Right atrium auricular region (tissue), 2 donors: ENCODE data around the gene SLC25A13. TPM values are rescaled to one million over a fixed set of nuclear protein-coding genes. Genes with fewer than 3 reads are reported as not detected.

Experiments
- DNase-seq: peaks from one replicate; pipeline ENCODE4 v3.0.0-alpha.2; 2019; ENCODE audit warnings: low spot score
- H3K27ac ChIP-seq, 2 donors: fragments of 200-600 bp; sonication (generic); 1 replicate in 1 of 2; 2 replicates in 1 of 2; pipeline ENCODE4 v1.5.1; 2016 to 2019
- H3K27me3 ChIP-seq, 2 donors: fragments of 200-600 bp; sonication (generic); one replicate each; pipeline versions ENCODE4 v1.5.1 to v1.6.0; 2017 to 2019
- H3K36me3 ChIP-seq: fragments of 200-600 bp; sonication (generic); one replicate; pipeline ENCODE4 v1.5.1; 2016
- H3K4me1 ChIP-seq, 2 donors: fragments of 200-600 bp; sonication (generic); one replicate each; pipeline versions ENCODE4 v1.5.1 to v1.6.0; 2017 to 2019
- H3K4me3 ChIP-seq, 2 donors: fragments of 200-600 bp; sonication (generic); 1 replicate in 1 of 2; 2 replicates in 1 of 2; pipeline ENCODE4 v1.5.1; 2017 to 2019; ENCODE audit warnings: mild to moderate bottlenecking in 1 of 2, moderate library complexity in 1 of 2
- H3K9me3 ChIP-seq, 2 donors: fragments of 200-600 bp; sonication (generic); one replicate each; pipeline ENCODE4 v1.5.1; 2019
- CTCF ChIP-seq, 2 donors: fragments of 200-600 bp; sonication (generic); IDR thresholded peaks; one replicate each; pipeline ENCODE4 v1.5.1; 2019; ENCODE audit warnings: antibody characterized with exemption in 2 of 2
- total RNA-seq, 2 donors: library from RNA; depleted of rRNA; stranded (reverse); fragments of >200 nt; gene quantifications; one replicate each; pipeline ENCODE4 v1.1.0, GENCODE V29; 2016

Gene SLC25A13
- total RNA-seq, 2 donors from 2014 or later: 8.1 to 11.0 TPM

GRCh38 chr7:96102096-96102811, 219.6 kb downstream of the SLC25A13 start:
- H3K27me3 ChIP-seq: no peaks in the 10 kb centered on the region
- DNase-seq: no peak
- no peaks in the 10 kb centered on the region for H3K36me3 ChIP-seq
- TF ChIP-seq CTCF (IDR thresholded peaks at IDR 0.05): no peak
- H3K4me3 ChIP-seq: no peak overlapping the region
- no peak overlapping the region for H3K27ac ChIP-seq
- no peaks in the 10 kb centered on the region for H3K4me1 ChIP-seq
- H3K9me3 ChIP-seq: peaks cover 0 to 6% of the 10 kb centered on the region in 2 donors

DNA sequence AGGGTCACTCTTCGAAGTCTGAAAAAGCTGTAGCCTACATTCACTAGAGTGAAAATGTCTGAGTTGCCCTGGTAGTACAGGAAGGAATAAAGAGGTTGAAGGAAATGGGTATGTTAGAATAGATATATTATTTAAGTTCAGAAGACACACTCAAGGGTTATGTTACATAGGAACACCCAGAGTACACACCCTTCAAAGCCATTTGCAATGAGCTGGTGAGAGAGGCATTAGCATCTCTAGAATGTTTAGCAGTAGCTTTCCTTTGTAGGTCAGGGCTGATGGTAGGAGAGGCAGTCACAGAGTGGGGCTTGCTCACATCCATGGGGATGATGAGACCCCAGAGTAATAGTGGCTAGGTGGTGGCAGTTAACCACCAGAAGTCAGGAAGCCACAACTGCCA, 221.2 kb downstream of the SLC25A13 start:
- no peaks in the 10 kb centered on the region for H3K36me3 ChIP-seq
- H3K4me1 ChIP-seq: no peaks in the 10 kb centered on the region
- peaks cover 0 to 6% of the 10 kb centered on the region in 2 donors for H3K9me3 ChIP-seq
- no peak overlapping the region for H3K27ac ChIP-seq
- no peak for DNase-seq
- TF ChIP-seq CTCF (IDR thresholded peaks at IDR 0.05): no peak
- no peak overlapping the region for H3K4me3 ChIP-seq
- no peaks in the 10 kb centered on the region for H3K27me3 ChIP-seq

DNA sequence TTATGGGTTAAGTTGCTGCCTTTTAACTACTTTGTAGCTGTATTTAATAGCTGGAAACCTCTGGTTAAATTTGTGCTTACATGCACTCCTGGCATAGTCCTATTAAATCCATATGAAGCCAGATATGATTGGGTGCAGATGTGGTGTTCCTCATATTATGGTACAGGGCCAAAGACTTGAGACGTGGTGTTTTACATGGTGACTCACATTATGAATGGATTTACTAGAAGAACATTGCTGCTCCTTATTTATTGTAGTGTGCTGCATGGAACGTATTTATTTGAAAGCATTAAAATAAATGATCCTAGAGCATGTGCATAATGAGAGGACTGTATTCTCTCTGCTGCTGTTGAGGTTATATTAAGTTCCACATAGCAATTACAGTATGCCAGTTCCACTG, 224.1 kb downstream of the SLC25A13 start:
- no peak for TF ChIP-seq CTCF (IDR thresholded peaks at IDR 0.05)
- no peaks in the 10 kb centered on the region for H3K4me1 ChIP-seq
- H3K4me3 ChIP-seq: no peak overlapping the region

DNA sequence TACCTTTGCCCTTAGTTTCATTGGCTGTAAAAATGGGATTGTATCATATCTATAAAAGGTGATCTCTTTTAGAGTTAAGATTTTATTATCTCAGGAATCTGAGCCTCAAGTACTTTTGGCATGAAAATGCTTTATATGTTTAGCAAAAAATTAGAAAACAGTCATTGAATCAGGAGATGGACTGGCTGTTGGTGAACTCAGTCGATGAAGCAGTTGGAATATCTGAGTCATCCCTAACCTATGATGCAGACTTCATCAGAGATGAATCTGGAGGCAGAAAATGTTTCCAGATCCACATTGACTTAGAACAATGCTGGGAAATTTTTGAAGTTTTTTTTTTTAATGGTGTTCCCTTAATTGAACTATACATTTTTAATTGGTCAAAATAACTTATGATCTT, 228.5 kb downstream of the SLC25A13 start:
- Histone ChIP-seq H3K36me3 (no peaks in the 10 kb centered on the region), H3K27me3 (no peaks in the 10 kb centered on the region), H3K9me3 (no peaks in the 10 kb centered on the region), H3K4me3 (no peak overlapping the region), H3K27ac (no peak overlapping the region), H3K4me1 (no peaks in the 10 kb centered on the region)
- no peak for DNase-seq
- TF ChIP-seq CTCF (IDR thresholded peaks at IDR 0.05): no peak

More for the DNA sequence above, 224.1 kb downstream of the SLC25A13 start:
- peaks cover 0 to 6% of the 10 kb centered on the region in 2 donors for H3K9me3 ChIP-seq
- no peak overlapping the region for H3K27ac ChIP-seq
- no peaks in the 10 kb centered on the region for H3K27me3 ChIP-seq
- no peak for DNase-seq
- no peaks in the 10 kb centered on the region for H3K36me3 ChIP-seq

DNA sequence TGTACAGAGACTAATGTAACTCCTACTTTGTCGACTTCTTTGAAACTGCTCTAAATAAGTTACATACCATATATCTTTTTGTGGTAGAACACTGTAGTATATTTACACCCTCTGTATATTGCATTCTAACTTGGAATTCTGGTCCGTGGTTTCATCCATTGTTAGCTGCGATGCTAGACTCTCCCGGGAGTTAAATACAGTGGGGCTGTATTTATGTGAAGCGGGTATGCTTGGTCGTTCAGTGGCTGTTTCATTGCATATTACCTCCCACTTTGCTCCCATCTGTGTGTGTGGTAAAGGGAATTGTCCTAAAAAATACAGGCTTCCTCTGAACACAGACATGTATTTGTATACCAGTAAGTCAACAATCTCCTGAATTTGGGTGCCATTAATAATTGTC, 231.1 kb downstream of the SLC25A13 start:
- Histone ChIP-seq H3K9me3 (no peaks in the 10 kb centered on the region), H3K27ac (no peak overlapping the region), H3K27me3 (no peaks in the 10 kb centered on the region), H3K4me1 (no peaks in the 10 kb centered on the region), H3K36me3 (no peaks in the 10 kb centered on the region), H3K4me3 (no peak overlapping the region)
- no peak for DNase-seq
- no peak for TF ChIP-seq CTCF (IDR thresholded peaks at IDR 0.05)

- no peak overlapping the region for H3K27ac ChIP-seq
- no peaks in the 10 kb centered on the region for H3K9me3 ChIP-seq
- no peak for TF ChIP-seq CTCF (IDR thresholded peaks at IDR 0.05)
- DNase-seq: no peak
- no peaks in the 10 kb centered on the region for H3K36me3 ChIP-seq
- no peaks in the 10 kb centered on the region for H3K4me1 ChIP-seq
- no peaks in the 10 kb centered on the region for H3K27me3 ChIP-seq
- no peak overlapping the region for H3K4me3 ChIP-seq
These were observed 232.4 kb downstream of the SLC25A13 start for GRCh38 chr7:96089511-96089910.
